ENCODE data around the gene BIRC5. TPM values are rescaled to one million over a fixed set of nuclear protein-coding genes. Genes with fewer than 3 reads are reported as not detected.

Gene BIRC5
- total and polyA plus RNA-seq, 4 experiments from 2014 or later, result 0.18 to 0.32 TPM; not detected in 2

GRCh38 chr17:78269955-78270381, 55.9 kb downstream of the BIRC5 start:
- Mint-ChIP-seq H3K4me1 (peaks cover 6 to 31% (median 14%) of the 10 kb centered on the region in 4 donors), H3K27ac (peak overlapping the region in 2 of 7 donors; percentile 6 to 15), H3K27me3 (peaks cover 0 to 6% of the 10 kb centered on the region in 2 donors), H3K4me3 (no peak overlapping the region), H3K36me3 (no peaks in the 10 kb centered on the region), H3K9me3 (no peaks in the 10 kb centered on the region)
- Histone ChIP-seq H3K9me3 (ENCODE audit: control insufficient read depth in 1 of 2, low read length in 2 of 2) (no peaks in the 10 kb centered on the region), H3K4me1 (ENCODE audit: insufficient read depth, low read length) (peaks cover 23% of the 10 kb centered on the region), H3K36me3 (ENCODE audit: insufficient read depth, low read length) (no peaks in the 10 kb centered on the region), H3K27me3 (ENCODE audit: insufficient read depth, low read length) (no peaks in the 10 kb centered on the region), H3K4me3 (ENCODE audit: low read length in 2 of 2) (no peak overlapping the region), H3K27ac (ENCODE audit: low read depth, low read length) (no peak overlapping the region)
- no peak for DNase-seq
- intact Hi-C loops (cut with micrococcal nuclease), result no loop called here
- ChIA-PET CTCF (ENCODE audit: partially characterized antibody) (interaction anchor here (1.5 kb wide), 2 partner anchors 20 kb away, joined by 3 to 4 read pairs; no protein-coding TSS in a partner anchor), POLR2A (ENCODE audit: partially characterized antibody) (no interaction called here)

DNA sequence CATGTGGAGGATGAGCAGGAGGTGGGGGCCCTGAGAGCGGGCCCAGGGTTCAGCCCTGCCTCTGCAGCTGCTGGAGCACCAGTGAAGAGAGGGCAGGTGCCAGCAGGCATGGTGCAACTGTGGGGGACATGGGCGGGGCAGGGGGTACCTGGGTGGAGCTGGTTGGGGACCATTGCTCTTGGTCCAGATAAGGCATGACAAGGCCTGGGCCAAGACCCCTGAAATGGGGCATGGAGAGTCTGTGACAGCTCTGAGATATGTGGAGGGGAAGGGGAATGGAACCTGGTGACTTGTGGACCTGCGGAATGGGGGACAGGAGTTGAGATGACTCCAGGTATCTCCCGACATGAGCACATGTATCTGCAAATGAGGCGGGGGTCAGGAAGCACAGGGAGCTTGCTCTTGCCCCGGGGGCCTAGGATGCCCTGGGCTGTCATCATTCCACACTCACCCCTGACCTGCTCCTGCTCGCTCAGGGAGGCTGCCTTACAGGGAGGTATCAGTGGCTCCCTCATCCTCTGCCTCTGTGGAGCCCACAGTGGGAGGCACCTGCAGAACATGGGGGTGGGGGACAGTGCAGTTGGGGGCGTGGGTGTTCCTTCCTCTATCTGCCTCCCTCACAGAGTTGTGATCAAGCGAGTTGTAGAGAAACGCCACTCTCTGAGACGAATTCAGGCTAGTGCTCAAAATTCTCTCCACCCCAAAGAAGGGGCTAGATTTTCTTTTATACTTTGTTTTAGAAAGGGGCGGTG, 57.5 kb downstream of the BIRC5 start:
- Mint-ChIP-seq H3K36me3 (no peaks in the 10 kb centered on the region), H3K27me3 (peaks cover 0 to 9% of the 10 kb centered on the region in 2 donors), H3K9me3 (no peaks in the 10 kb centered on the region), H3K27ac (peak overlapping the region; percentile 52 to 94 (median 89)), H3K4me3 (peak overlapping the region in 5 of 8 donors; percentile 26 to 71 (median 35)), H3K4me1 (peaks cover 10 to 38% (median 21%) of the 10 kb centered on the region in 4 donors)
- no peaks in the 10 kb centered on the region for H3K36me3 ChIP-seq (ENCODE audit: insufficient read depth, low read length)
- H3K27me3 ChIP-seq (ENCODE audit: insufficient read depth, low read length), result no peaks in the 10 kb centered on the region
- intact Hi-C loops (cut with micrococcal nuclease), result loop anchor here (2.0 kb wide), 1 partner anchor 19 kb away; no protein-coding TSS in a partner anchor
- CTCF ChIA-PET (ENCODE audit: partially characterized antibody), result interaction anchor here (0.6 to 0.9 kb wide), 3 partner anchors 9 to 111 kb away, joined by 3 read pairs; no protein-coding TSS in a partner anchor
- H3K4me1 ChIP-seq (ENCODE audit: insufficient read depth, low read length), result peaks cover 31% of the 10 kb centered on the region
- H3K9me3 ChIP-seq (ENCODE audit: control insufficient read depth in 1 of 2, low read length in 2 of 2), result no peaks in the 10 kb centered on the region
- no peak overlapping the region for H3K27ac ChIP-seq (ENCODE audit: low read depth, low read length)
- POLR2A ChIA-PET (ENCODE audit: partially characterized antibody), result interaction anchor here (1.0 to 2.5 kb wide), 3 partner anchors 10 to 465 kb away, joined by 3 to 11 read pairs (median 3); no protein-coding TSS in a partner anchor
- DNase-seq, result no peak
- H3K4me3 ChIP-seq (ENCODE audit: low read length in 2 of 2), result no peak overlapping the region

GRCh38 chr17:78272181-78272913, 58.3 kb downstream of the BIRC5 start:
- intact Hi-C loops (cut with micrococcal nuclease), result loop anchor here (2.0 kb wide), 1 partner anchor 20 kb away; no protein-coding TSS in a partner anchor
- H3K27ac ChIP-seq (ENCODE audit: low read depth, low read length), result no peak overlapping the region
- ChIA-PET CTCF (ENCODE audit: partially characterized antibody) (no interaction called here), POLR2A (ENCODE audit: partially characterized antibody) (interaction anchor here (1.0 to 2.5 kb wide), 2 partner anchors 20 to 464 kb away, joined by 3 to 11 read pairs; no protein-coding TSS in a partner anchor)
- Mint-ChIP-seq H3K4me1 (peaks cover 10 to 39% (median 22%) of the 10 kb centered on the region in 4 donors), H3K36me3 (no peaks in the 10 kb centered on the region), H3K27me3 (peaks cover 0 to 9% of the 10 kb centered on the region in 2 donors), H3K9me3 (no peaks in the 10 kb centered on the region), H3K4me3 (peak overlapping the region in 6 of 8 donors; percentile 26 to 71 (median 34)), H3K27ac (peak overlapping the region; percentile 52 to 94 (median 89))
- H3K4me1 ChIP-seq (ENCODE audit: insufficient read depth, low read length), result peaks cover 32% of the 10 kb centered on the region
- no peaks in the 10 kb centered on the region for H3K9me3 ChIP-seq (ENCODE audit: control insufficient read depth in 1 of 2, low read length in 2 of 2)
- DNase-seq, result peak; percentile 58 to 87 (median 71)
- H3K27me3 ChIP-seq (ENCODE audit: insufficient read depth, low read length), result no peaks in the 10 kb centered on the region
- H3K36me3 ChIP-seq (ENCODE audit: insufficient read depth, low read length), result no peaks in the 10 kb centered on the region
- no peak overlapping the region for H3K4me3 ChIP-seq (ENCODE audit: low read length in 2 of 2)

DNA sequence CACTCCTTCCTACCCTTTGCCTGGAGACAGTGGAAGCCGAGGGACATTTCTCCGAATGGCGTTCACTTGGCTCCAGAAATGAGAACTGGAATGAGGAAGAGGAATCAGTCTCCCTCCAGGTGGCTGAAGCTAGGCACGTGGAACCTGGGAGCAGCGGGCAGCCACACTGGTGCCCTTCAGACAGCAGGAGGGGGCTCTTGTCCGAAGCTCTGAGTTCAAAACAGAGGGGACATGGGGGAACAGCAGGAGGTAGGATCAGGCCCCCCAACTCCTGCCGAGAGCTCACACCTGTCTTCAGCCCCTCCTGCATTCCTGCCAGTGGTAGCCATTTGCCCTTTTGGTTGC, 58.8 kb downstream of the BIRC5 start:
- ChIA-PET POLR2A (ENCODE audit: partially characterized antibody) (interaction anchor here (1.0 to 2.5 kb wide), 2 partner anchors 20 to 464 kb away, joined by 3 to 11 read pairs; no protein-coding TSS in a partner anchor), CTCF (ENCODE audit: partially characterized antibody) (no interaction called here)
- no peaks in the 10 kb centered on the region for H3K9me3 Mint-ChIP-seq
- Histone ChIP-seq H3K36me3 (ENCODE audit: insufficient read depth, low read length) (no peaks in the 10 kb centered on the region), H3K9me3 (ENCODE audit: control insufficient read depth in 1 of 2, low read length in 2 of 2) (no peaks in the 10 kb centered on the region), H3K4me1 (ENCODE audit: insufficient read depth, low read length) (peaks cover 32% of the 10 kb centered on the region), H3K27ac (ENCODE audit: low read depth, low read length) (no peak overlapping the region), H3K27me3 (ENCODE audit: insufficient read depth, low read length) (no peaks in the 10 kb centered on the region), H3K4me3 (ENCODE audit: low read length in 2 of 2) (no peak overlapping the region)
- peak overlapping the region; percentile 52 to 94 (median 89) for H3K27ac Mint-ChIP-seq
- no peaks in the 10 kb centered on the region for H3K36me3 Mint-ChIP-seq
- intact Hi-C loops (cut with micrococcal nuclease), result loop anchor here (2.0 kb wide), 1 partner anchor 20 kb away; no protein-coding TSS in a partner anchor
- peaks cover 0 to 9% of the 10 kb centered on the region in 2 donors for H3K27me3 Mint-ChIP-seq
- peaks cover 10 to 39% (median 22%) of the 10 kb centered on the region in 4 donors for H3K4me1 Mint-ChIP-seq
- no peak for DNase-seq
- peak overlapping the region in 1 of 8 donors; percentile 71 for H3K4me3 Mint-ChIP-seq

- Histone ChIP-seq H3K4me3 (ENCODE audit: low read length in 2 of 2) (no peak overlapping the region), H3K27me3 (ENCODE audit: insufficient read depth, low read length) (no peaks in the 10 kb centered on the region), H3K9me3 (ENCODE audit: control insufficient read depth in 1 of 2, low read length in 2 of 2) (no peaks in the 10 kb centered on the region), H3K36me3 (ENCODE audit: insufficient read depth, low read length) (no peaks in the 10 kb centered on the region), H3K4me1 (ENCODE audit: insufficient read depth, low read length) (peaks cover 32% of the 10 kb centered on the region), H3K27ac (ENCODE audit: low read depth, low read length) (no peak overlapping the region)
- peak overlapping the region in 1 of 8 donors; percentile 5 for H3K4me3 Mint-ChIP-seq
- no peak for DNase-seq
- H3K27me3 Mint-ChIP-seq, result peaks cover 0 to 9% of the 10 kb centered on the region in 2 donors
- CTCF ChIA-PET (ENCODE audit: partially characterized antibody), result no interaction called here
- H3K4me1 Mint-ChIP-seq, result peaks cover 10 to 39% (median 23%) of the 10 kb centered on the region in 4 donors
- intact Hi-C loops (cut with micrococcal nuclease), result loop anchor here (2.0 kb wide), 1 partner anchor 21 kb away; no protein-coding TSS in a partner anchor
- no peaks in the 10 kb centered on the region for H3K9me3 Mint-ChIP-seq
- H3K27ac Mint-ChIP-seq, result peak overlapping the region in 3 of 7 donors; percentile 22 to 79 (median 71)
- POLR2A ChIA-PET (ENCODE audit: partially characterized antibody), result no interaction called here
- H3K36me3 Mint-ChIP-seq, result no peaks in the 10 kb centered on the region
These were observed 59.8 kb downstream of the BIRC5 start for GRCh38 chr17:78273813-78274212.

Other genes with a start within 250 kb of the BIRC5 start
- 100 to 1,000 TPM; 697 to 702 TPM for gene TMC6, start 85.5 kb upstream of the BIRC5 start, total RNA-seq
- gene TMC6, start 85.5 kb upstream of the BIRC5 start, polyA plus RNA-seq, result 100 to 1,000 TPM; 258 to 300 TPM
- gene TMC8, start 83.5 kb upstream of the BIRC5 start, total RNA-seq, result 100 to 1,000 TPM; 424 to 430 TPM
- gene TMC8, start 83.5 kb upstream of the BIRC5 start, polyA plus RNA-seq, result 100 to 1,000 TPM in 1 of 2 donors, 10 to 100 TPM in 1; 77.7 to 172 TPM
- gene C17orf99, start 67.9 kb upstream of the BIRC5 start, total RNA-seq, result not detected
- gene C17orf99, start 67.9 kb upstream of the BIRC5 start, polyA plus RNA-seq, result not detected
- 10 to 100 TPM; 60.3 to 61.6 TPM for gene SYNGR2, start 45.7 kb upstream of the BIRC5 start, total RNA-seq
- gene SYNGR2, start 45.7 kb upstream of the BIRC5 start, polyA plus RNA-seq, result 100 to 1,000 TPM; 144 to 234 TPM
- gene TK1, start 27.2 kb upstream of the BIRC5 start, total RNA-seq, result under 1 TPM in 1 of 2 experiments, not detected in 1; 0.55 TPM
- gene TK1, start 27.2 kb upstream of the BIRC5 start, polyA plus RNA-seq, result 1 to 10 TPM in 1 of 2 donors, under 1 TPM in 1; 0.88 to 1.4 TPM
- 1 to 10 TPM; 3.6 to 3.8 TPM for gene AFMID, start 26.9 kb upstream of the BIRC5 start, total RNA-seq
- gene AFMID, start 26.9 kb upstream of the BIRC5 start, polyA plus RNA-seq, result 1 to 10 TPM in 1 of 2 donors, not detected in 1; 2.2 TPM
- not detected for gene TMEM235, start 17.4 kb downstream of the BIRC5 start, total RNA-seq
- gene TMEM235, start 17.4 kb downstream of the BIRC5 start, polyA plus RNA-seq, result not detected
- gene SOCS3, start 145.8 kb downstream of the BIRC5 start, total RNA-seq, result 1 to 10 TPM; 7.5 to 8.4 TPM
- 100 to 1,000 TPM in 1 of 2 donors, 10 to 100 TPM in 1; 60.8 to 220 TPM for gene SOCS3, start 145.8 kb downstream of the BIRC5 start, polyA plus RNA-seq
- 10 to 100 TPM; 84.4 to 84.8 TPM for gene PGS1, start 164.4 kb downstream of the BIRC5 start, total RNA-seq
- 10 to 100 TPM; 33.9 to 36.6 TPM for gene PGS1, start 164.4 kb downstream of the BIRC5 start, polyA plus RNA-seq

All from CD4-positive, alpha-beta memory T cell (primary cell).